GM12865 (cell line): Measurements from ENCODE around the gene ABCA7.

Source experiments
- DNase-seq: peaks from one replicate; pipeline ENCODE4 v3.0.0; 2010; ENCODE audit warnings: low read depth
- H3K4me3 ChIP-seq: 2 replicates; pipeline ENCODE4 v1.5.1; 2011; ENCODE audit warnings: mild to moderate bottlenecking, low read depth, low read length, control low read depth
- TF ChIP-seq, protein P1 (sequence below): IDR thresholded peaks from 2 replicates; pipeline ENCODE4 v1.5.1; 2011; ENCODE audit warnings: low read length, control low read depth, low read depth, inconsistent platforms; ENCODE audit not compliant: insufficient read depth; ENCODE audit errors: missing control alignments

Gene ABCA7

DNA sequence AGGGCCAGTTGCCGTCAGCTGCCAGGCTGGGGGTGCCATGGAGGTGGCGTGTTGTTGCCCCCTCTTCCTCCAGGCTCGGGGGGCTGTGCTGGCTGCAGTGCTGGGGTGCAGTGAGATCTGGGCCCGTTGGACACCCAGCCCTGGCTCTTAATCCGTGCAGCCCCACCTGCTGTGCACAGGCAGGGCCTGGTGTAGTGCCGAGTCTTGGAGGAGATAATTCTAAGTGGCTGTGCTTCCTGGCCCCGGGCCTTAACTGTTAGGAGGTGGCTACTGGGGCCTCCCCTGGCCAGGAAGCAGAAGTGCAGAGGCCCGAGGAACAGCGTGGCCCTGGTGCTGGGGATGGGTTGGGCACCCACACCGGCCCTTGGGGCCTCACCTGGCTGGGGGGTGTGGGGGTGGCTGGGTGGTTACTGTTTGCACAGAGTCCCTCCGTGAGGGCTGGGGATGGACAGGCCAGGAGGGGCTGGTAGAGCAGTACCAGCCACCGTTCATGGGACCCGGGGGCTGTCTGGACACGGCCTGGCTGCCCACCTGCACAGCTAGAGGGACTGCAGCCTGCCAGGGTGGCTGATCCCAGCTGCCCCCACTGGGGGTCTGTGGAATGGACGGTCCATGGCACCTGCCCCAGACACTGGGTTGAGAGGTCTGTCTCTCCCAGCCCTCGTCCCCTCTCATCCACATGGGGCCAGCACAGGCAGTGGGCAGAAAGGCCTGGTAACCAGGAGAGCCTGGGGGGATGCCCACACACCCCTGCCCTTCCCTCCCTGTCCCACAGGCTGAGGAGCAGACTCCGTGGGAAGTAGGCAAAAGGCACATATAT is 67.1 kb downstream of the ABCA7 start:
- H3K4me3 ChIP-seq = no peak overlapping the region
- peak; percentile 56 for DNase-seq
- TF ChIP-seq, protein P1, sequence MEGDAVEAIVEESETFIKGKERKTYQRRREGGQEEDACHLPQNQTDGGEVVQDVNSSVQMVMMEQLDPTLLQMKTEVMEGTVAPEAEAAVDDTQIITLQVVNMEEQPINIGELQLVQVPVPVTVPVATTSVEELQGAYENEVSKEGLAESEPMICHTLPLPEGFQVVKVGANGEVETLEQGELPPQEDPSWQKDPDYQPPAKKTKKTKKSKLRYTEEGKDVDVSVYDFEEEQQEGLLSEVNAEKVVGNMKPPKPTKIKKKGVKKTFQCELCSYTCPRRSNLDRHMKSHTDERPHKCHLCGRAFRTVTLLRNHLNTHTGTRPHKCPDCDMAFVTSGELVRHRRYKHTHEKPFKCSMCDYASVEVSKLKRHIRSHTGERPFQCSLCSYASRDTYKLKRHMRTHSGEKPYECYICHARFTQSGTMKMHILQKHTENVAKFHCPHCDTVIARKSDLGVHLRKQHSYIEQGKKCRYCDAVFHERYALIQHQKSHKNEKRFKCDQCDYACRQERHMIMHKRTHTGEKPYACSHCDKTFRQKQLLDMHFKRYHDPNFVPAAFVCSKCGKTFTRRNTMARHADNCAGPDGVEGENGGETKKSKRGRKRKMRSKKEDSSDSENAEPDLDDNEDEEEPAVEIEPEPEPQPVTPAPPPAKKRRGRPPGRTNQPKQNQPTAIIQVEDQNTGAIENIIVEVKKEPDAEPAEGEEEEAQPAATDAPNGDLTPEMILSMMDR = no peak

DNA sequence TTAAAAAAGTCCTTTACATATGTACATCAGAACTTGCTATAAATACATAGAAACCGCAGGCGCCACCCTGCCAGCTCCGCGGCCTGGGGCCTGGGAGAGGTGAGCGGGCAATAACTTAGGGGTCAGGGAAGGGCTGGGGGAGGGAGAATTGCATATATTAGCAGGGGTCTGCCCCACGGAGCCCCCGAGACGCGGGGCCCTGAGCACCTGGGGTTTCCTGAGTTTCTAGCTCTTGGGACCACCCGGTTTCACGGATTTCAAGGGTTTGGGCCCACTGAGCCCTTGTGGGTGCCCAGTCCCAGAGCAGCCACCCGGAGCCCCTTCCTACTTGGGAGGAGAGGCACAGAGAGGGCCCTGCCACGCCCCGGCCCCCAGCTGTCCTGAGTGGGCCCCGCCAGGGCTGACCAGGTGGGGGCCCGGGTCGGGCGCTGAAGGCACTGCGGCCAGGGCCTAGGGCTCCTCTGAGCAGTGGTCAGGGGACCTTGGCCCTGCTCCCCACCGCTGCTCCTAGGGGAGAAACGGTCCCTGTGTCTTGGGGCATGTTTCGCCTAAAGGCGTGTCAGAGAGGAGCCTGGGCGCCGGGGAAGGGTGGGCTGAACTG is 67.9 kb downstream of the ABCA7 start:
- H3K4me3 ChIP-seq = no peak overlapping the region
- DNase-seq = no peak
- TF ChIP-seq, protein P1 = no peak

DNA sequence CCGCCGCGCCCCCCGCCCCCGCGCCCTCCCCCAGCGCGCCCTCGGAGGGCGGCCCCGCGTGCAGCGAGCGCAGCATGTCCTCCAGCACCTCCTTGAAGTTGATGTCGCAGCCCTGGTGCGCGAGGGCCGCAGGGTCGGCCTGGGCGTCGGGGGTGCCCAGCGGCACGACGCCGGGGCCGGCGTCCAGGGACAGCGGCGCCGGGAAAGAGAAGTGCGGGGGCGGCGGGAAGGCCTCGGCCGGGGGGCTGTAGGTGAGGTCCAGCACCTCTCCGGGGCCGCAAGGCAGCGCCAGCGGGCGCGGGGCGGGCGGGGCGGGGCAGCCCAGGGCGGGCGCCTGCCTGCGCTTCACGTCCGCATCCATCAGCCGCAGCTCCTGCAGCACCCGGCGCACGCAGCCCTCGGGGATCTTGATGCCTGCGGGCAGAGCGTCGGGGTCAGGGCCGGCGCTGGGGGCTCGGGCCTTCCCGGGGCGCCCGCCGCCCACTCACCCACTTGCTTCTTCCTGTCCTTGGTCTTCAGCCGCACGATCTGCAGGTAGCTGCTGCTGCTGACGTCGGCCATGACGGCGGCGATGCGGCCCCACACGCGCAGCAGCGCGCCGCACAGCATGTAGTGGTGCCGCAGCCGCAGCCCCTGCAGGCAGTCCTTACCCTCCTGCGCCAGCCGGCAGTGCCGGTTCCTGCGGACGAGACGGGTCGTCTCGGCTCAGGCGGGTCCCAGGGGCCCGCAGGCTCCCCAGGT is 68.6 kb downstream of the ABCA7 start:
- TF ChIP-seq, protein P1 = no peak
- no peak overlapping the region for H3K4me3 ChIP-seq
- DNase-seq = no peak

DNA sequence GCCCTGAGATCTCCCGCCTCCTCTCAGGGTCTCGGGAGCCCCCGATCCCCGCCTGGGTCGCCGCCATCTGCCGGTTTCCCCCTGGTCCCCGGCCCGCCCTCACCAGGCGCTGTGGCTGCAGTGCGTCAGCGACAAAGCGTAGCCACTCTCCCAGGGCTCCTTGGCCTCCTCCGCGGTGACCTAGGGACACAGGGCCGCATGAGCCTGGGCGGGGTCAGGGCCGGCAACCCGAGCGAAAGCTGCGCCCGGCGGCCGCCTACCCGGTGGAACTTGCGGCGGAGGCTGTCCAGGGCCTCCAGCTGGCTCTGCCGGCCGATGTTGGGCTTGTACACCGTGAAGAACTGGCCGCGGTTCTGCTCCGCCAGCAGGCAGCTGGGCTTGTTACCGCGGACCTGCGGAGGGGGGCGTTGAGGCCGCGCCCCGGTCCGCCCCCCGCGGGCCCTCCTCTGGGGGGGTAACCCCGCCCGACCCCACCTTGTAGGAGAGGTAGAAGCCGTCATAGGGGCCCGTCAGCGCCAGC is 69.2 kb downstream of the ABCA7 start:
- no peak overlapping the region for H3K4me3 ChIP-seq
- no peak for DNase-seq
- TF ChIP-seq, protein P1 = no peak

DNA sequence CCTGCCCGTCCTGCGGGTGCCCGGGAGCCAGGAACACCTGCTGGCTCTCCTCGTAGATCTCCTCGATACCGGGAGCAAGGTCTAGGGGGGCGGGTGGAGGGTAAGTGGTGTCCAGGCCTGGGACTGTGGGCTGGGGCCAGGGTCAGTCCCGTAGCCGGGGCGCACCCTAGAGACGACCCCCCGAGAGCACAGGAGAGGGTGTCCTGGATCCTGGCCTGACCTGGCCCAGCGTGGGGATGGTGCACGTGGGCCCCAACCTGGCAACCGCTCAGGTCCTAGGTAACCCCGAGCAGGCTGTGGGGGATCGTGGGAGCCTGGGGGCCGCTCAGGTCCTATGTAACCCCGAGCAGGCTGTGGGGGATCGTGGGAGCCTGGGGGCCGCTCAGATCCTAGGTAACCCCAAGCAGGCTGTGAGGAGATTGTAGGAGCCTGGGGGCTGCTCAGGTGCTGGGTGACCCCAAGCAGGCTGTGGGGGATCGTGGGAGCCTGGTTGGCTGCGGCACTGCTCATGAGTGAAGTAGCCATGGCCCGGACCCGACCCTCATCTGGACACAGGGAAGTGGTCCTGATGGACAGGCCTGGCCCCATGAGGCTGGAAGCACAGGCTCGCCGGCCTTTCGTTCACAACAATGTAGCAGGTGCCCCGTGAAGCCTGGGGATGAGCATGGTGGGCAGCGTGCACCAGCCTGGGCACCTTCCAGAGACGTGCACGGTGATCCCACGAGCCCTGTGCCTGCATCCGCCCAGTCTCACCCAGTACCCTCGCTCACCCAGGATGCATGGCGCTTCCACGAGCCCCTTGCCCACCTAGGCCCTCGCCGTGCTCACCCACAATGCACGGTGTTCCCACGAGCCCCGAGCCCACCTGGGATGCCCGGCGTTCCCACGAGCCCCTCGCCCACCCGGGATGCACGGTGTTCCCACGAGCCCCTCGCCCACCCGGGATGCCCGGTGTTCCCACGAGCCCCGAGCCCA is 70.1 kb downstream of the ABCA7 start:
- TF ChIP-seq, protein P1 = no peak
- no peak for DNase-seq

More for the DNA sequence above, 70.1 kb downstream of the ABCA7 start:
- H3K4me3 ChIP-seq = no peak overlapping the region
